WTC11 (cell line): Measurements from ENCODE around the gene MRFAP1. TPM values are rescaled to one million over a fixed set of nuclear protein-coding genes. Genes with fewer than 3 reads are reported as not detected.
A peak's percentile ranks its signal among the peaks of the same experiment; 100 is the strongest.

Experiments
- ATAC-seq: fragments of 200-7000 bp; cut with Tn5 transposase; 2 replicates; pipeline ENCODE4 v1.10.0; 2021; ENCODE audit warnings: mild to moderate bottlenecking, moderate library complexity
- CTCF ChIA-PET: fragments of 300-600 bp; sonication (Branson Sonifier 250); formaldehyde crosslinking; loops from one replicate; lab custom pipeline; 2021; ENCODE audit warnings: antibody characterized with exemption; lab: Charles Lee
- POLR2A ChIA-PET: fragments of 350-600 bp; sonication (Branson Sonifier 250); formaldehyde crosslinking; loops from one replicate; lab custom pipeline; 2021; ENCODE audit warnings: antibody characterized with exemption; lab: Charles Lee
- DNase-seq: peaks from one replicate; pipeline ENCODE4 v3.0.0; 2021; ENCODE audit warnings: low spot score
- H3K27ac Mint-ChIP-seq: 2 replicates; pipeline ENCODE4 v1.8.0; 2021; ENCODE audit warnings: mixed read lengths
- H3K27me3 Mint-ChIP-seq: 2 replicates; pipeline ENCODE4 v1.8.0; 2021; ENCODE audit warnings: low read depth, mild to moderate bottlenecking, moderate library complexity, mixed read lengths
- H3K36me3 Mint-ChIP-seq: 2 replicates; pipeline ENCODE4 v1.8.0; 2021; ENCODE audit warnings: mixed read lengths
- H3K4me1 Mint-ChIP-seq: 2 replicates; pipeline ENCODE4 v1.8.0; 2022; ENCODE audit warnings: mixed read lengths
- H3K4me3 Mint-ChIP-seq: 2 replicates; pipeline ENCODE4 v1.8.0; 2021; ENCODE audit warnings: mild to moderate bottlenecking, moderate library complexity, mixed read lengths
- H3K9me3 Mint-ChIP-seq: 2 replicates; pipeline ENCODE4 v1.8.0; 2021; ENCODE audit warnings: mixed read lengths
- GTF2I ChIP-seq: fragments of 250-450 bp; sonication (Bioruptor Pico); conservative IDR thresholded peaks from 2 replicates; pipeline ENCODE4 v1.4.0; 2021; ENCODE audit warnings: mild to moderate bottlenecking
- JUN ChIP-seq: sonication (generic); formaldehyde crosslinking; IDR thresholded peaks from 2 replicates; pipeline ENCODE4 v1.8.0; 2023; ENCODE audit warnings: mild to moderate bottlenecking, missing genetic modification reagents
- NR1H2 ChIP-seq: sonication (generic); formaldehyde crosslinking; IDR thresholded peaks from 2 replicates; pipeline ENCODE4 v1.9.0; 2021; ENCODE audit warnings: mild to moderate bottlenecking, moderate library complexity, missing genetic modification reagents
- NR2C2 ChIP-seq: sonication (generic); formaldehyde crosslinking; IDR thresholded peaks from 2 replicates; pipeline ENCODE4 v1.8.0; 2022; ENCODE audit warnings: mild to moderate bottlenecking, missing genetic modification reagents
- TEAD1 ChIP-seq: sonication (generic); formaldehyde crosslinking; IDR thresholded peaks from 2 replicates; pipeline ENCODE4 v1.8.0; 2022; ENCODE audit warnings: mild to moderate bottlenecking, missing genetic modification reagents
- ZNF396 ChIP-seq: fragments of 250-450 bp; sonication (Bioruptor Pico); IDR thresholded peaks from 2 replicates; pipeline ENCODE4 v1.8.0; 2021; ENCODE audit warnings: mild to moderate bottlenecking, moderate library complexity, borderline replicate concordance
- ZNF671 ChIP-seq: fragments of 250-450 bp; sonication (Bioruptor Pico); IDR thresholded peaks from 2 replicates; pipeline ENCODE4 v1.8.0; 2021; ENCODE audit warnings: mild to moderate bottlenecking
- total RNA-seq: library from RNA; stranded (reverse); gene quantifications from 3 replicates; pipeline ENCODE4 v1.2.3, GENCODE V29; 2021
- TF ChIP-seq, protein P1 (sequence below): fragments of 250-450 bp; sonication (Bioruptor Pico); IDR thresholded peaks from 2 replicates; pipeline ENCODE4 v2.1.2; 2022; ENCODE audit warnings: mild to moderate bottlenecking, moderate library complexity
- TF ChIP-seq, protein P2 (sequence below): fragments of 250-450 bp; sonication (Bioruptor Pico); IDR thresholded peaks from 2 replicates; pipeline ENCODE4 v1.9.0; 2021; ENCODE audit warnings: moderate library complexity, mild to moderate bottlenecking, inconsistent platforms, borderline replicate concordance
- TF ChIP-seq, protein P3 (sequence below): fragments of 250-450 bp; sonication (Bioruptor Pico); conservative IDR thresholded peaks from 2 replicates; pipeline ENCODE4 v1.9.0; 2021; ENCODE audit warnings: mild to moderate bottlenecking
- TF ChIP-seq, protein P4 (sequence below): sonication (generic); formaldehyde crosslinking; IDR thresholded peaks from 2 replicates; pipeline ENCODE4 v1.8.0; 2022; ENCODE audit warnings: missing genetic modification reagents

Gene MRFAP1
- total RNA-seq, 1 experiment from 2014 or later, result 319 TPM

DNA sequence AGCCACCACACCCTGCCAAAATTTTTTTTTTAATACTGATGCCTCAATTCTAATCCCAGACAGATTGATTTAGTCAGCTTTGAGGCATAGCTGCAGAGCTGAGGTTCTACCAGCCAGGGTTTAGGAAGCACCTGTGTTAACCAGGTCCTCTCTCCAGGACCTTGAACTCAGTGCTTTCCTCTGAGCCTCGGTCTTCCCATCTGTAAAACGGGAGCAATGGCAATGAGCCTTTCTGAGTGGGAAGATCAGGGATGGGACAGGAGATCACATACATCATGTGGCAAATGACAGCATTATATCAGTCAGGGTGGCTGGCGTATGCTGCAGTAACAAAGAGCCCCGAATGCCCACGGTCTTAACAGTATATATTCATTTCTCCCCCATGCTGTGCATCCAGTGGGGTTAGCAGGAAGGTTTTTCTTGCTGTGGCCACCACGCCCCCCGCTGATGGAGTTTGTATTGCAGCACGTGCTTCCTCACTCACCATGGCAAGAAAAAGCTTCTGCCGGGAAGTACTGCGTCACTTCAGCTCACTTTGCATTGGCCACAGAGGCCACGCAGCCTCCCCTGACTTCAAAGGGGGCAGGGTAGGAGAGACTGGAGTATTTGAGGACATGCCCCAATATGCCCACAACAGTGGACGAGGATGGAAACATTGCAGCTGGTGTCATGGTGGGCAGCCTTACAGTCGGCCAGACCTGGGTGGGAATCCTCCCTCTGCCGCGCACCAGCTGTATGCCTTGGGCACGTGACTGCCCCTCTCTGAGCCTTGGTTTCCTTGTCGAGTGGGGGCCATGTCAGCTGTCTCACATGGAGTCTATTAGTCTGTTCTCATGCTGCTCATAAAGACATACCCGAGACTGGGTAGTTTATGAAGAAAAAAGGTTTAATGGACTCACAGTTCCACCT, 24.1 kb upstream of the MRFAP1 start:
- H3K36me3 Mint-ChIP-seq, result peaks cover 5% of the 10 kb centered on the region
- ATAC-seq, result no peak
- H3K27me3 Mint-ChIP-seq, result no peaks in the 10 kb centered on the region
- H3K9me3 Mint-ChIP-seq, result peaks cover 10% of the 10 kb centered on the region
- CTCF ChIA-PET, result interaction anchor here (0.6 to 1.3 kb wide), 4 partner anchors 10 to 74 kb away, joined by 3 to 5 read pairs (median 3); partner anchors contain the start of gene MAN2B2
- no peak for DNase-seq
- H3K4me3 Mint-ChIP-seq, result no peak overlapping the region
- H3K27ac Mint-ChIP-seq, result no peak overlapping the region
- no peaks in the 10 kb centered on the region for H3K4me1 Mint-ChIP-seq
- POLR2A ChIA-PET, result no interaction called here
- TF ChIP-seq ZNF396 (no peak), GTF2I (CRISPR knock-in tag) (0 out of 2 replicates have a peak, but pooled peaks have one; percentile 21)
- TF ChIP-seq, all 79 proteins: peak for 1

DNA sequence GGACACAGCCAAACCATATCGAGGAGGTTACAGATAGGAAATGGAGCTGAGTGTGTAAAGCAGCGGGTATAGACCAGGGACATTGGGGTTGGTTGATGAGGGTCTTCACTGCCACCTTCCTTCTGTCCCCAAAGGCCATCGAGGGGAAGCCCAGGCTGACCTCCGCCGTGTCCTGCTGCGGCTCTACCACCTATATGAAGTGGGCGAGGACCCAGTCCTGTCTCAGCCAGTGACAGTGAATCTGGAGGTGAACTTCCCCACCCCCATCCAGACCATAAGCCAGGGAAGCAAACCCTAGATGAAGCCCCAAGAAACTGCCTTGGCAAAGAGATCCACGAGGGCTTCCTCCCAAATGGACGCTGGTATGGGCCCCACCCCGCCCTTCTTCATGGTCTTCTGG, 23.2 kb upstream of the MRFAP1 start:
- CTCF ChIA-PET, result interaction anchor here (0.6 kb wide), 1 partner anchor 9 kb away, joined by 4 read pairs; no protein-coding TSS in a partner anchor
- no peaks in the 10 kb centered on the region for H3K4me1 Mint-ChIP-seq

More for the DNA sequence above, 23.2 kb upstream of the MRFAP1 start:
- peaks cover 10% of the 10 kb centered on the region for H3K9me3 Mint-ChIP-seq
- no peak for DNase-seq
- no peak overlapping the region for H3K27ac Mint-ChIP-seq
- no peak overlapping the region for H3K4me3 Mint-ChIP-seq
- H3K27me3 Mint-ChIP-seq, result no peaks in the 10 kb centered on the region
- ATAC-seq, result no peak
- POLR2A ChIA-PET, result no interaction called here
- H3K36me3 Mint-ChIP-seq, result peaks cover 5% of the 10 kb centered on the region
- TF ChIP-seq ZNF671 (no peak), TEAD1 (CRISPR knock-in tag) (no peak), JUN (CRISPR knock-in tag) (no peak), NR1H2 (CRISPR knock-in tag) (no peak), NR2C2 (CRISPR knock-in tag) (no peak), ZNF396 (no peak)
- TF ChIP-seq, protein P1, sequence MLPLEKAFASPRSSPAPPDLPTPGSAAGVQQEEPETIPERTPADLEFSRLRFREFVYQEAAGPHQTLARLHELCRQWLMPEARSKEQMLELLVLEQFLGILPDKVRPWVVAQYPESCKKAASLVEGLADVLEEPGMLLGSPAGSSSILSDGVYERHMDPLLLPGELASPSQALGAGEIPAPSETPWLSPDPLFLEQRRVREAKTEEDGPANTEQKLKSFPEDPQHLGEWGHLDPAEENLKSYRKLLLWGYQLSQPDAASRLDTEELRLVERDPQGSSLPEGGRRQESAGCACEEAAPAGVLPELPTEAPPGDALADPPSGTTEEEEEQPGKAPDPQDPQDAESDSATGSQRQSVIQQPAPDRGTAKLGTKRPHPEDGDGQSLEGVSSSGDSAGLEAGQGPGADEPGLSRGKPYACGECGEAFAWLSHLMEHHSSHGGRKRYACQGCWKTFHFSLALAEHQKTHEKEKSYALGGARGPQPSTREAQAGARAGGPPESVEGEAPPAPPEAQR (CRISPR knock-in tag), result no peak
- TF ChIP-seq, protein P2, sequence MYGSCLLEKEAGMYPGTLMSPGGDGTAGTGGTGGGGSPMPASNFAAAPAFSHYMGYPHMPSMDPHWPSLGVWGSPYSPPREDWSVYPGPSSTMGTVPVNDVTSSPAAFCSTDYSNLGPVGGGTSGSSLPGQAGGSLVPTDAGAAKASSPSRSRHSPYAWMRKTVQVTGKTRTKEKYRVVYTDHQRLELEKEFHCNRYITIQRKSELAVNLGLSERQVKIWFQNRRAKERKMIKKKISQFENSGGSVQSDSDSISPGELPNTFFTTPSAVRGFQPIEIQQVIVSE (CRISPR knock-in tag), result no peak
- TF ChIP-seq, protein P3, sequence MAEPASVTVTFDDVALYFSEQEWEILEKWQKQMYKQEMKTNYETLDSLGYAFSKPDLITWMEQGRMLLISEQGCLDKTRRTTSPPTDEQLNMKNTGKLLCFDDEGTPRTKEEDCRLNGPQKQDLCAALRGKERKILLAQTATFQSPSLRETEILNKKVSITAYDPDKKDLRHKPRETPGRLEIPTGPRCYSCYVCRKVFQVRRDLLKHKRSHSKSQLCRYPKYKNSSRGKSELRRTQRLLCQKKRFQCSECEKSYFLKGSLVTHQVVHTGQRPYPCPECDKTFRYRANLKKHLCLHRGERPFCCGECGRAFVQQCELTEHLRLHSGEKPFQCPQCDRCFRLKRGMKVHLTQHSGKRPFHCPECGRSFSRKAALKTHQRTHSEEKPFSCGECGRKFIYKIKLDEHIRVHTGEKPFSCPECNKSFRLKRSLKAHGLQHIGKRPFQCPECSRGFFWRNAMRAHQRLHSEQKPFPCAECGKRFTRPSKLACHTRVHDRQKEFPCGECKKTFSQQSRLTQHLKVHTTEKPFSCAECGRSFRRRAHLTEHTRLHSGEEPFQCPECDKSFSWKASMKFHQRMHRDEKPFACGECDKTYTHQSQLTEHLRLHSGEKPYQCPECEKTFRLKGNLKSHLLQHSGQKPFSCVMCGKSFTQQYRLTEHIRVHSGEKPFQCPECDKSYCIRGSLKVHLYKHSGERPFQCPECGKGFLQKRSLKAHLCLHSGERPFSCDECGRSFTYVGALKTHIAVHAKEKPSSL (CRISPR knock-in tag), result no peak
- TF ChIP-seq, protein P4, sequence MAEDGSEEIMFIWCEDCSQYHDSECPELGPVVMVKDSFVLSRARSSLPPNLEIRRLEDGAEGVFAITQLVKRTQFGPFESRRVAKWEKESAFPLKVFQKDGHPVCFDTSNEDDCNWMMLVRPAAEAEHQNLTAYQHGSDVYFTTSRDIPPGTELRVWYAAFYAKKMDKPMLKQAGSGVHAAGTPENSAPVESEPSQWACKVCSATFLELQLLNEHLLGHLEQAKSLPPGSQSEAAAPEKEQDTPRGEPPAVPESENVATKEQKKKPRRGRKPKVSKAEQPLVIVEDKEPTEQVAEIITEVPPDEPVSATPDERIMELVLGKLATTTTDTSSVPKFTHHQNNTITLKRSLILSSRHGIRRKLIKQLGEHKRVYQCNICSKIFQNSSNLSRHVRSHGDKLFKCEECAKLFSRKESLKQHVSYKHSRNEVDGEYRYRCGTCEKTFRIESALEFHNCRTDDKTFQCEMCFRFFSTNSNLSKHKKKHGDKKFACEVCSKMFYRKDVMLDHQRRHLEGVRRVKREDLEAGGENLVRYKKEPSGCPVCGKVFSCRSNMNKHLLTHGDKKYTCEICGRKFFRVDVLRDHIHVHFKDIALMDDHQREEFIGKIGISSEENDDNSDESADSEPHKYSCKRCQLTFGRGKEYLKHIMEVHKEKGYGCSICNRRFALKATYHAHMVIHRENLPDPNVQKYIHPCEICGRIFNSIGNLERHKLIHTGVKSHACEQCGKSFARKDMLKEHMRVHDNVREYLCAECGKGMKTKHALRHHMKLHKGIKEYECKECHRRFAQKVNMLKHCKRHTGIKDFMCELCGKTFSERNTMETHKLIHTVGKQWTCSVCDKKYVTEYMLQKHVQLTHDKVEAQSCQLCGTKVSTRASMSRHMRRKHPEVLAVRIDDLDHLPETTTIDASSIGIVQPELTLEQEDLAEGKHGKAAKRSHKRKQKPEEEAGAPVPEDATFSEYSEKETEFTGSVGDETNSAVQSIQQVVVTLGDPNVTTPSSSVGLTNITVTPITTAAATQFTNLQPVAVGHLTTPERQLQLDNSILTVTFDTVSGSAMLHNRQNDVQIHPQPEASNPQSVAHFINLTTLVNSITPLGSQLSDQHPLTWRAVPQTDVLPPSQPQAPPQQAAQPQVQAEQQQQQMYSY, result no peak
